ENCODE data around the gene GPC4.

GPC4 gene

GRCh38 chrX:133254666-133255065 lies 160.6 kb downstream of the GPC4 start:
- no peaks in the 10 kb centered on the region for H3K9me3 ChIP-seq (ENCODE audit: insufficient read depth, low read depth, low read length)
- no peak overlapping the region for H3K4me3 ChIP-seq (ENCODE audit: low read length)
- no peaks in the 10 kb centered on the region for H3K27me3 ChIP-seq (ENCODE audit: insufficient read depth, low read length)
- no peaks in the 10 kb centered on the region for H3K36me3 ChIP-seq (ENCODE audit: insufficient read depth, low read depth, low read length)
- no peak overlapping the region for H3K27ac ChIP-seq (ENCODE audit: low read length)
- H3K9ac ChIP-seq (ENCODE audit: low read depth, low read length), result no peak overlapping the region
- peaks cover 4% of the 10 kb centered on the region; the same call in 1 of the 2 replicates for H3K4me1 ChIP-seq (ENCODE audit: insufficient read depth, low read length)

- Histone ChIP-seq H3K27ac (ENCODE audit: low read length) (no peak overlapping the region), H3K4me3 (ENCODE audit: low read length) (no peak overlapping the region), H3K9ac (ENCODE audit: low read depth, low read length) (no peak overlapping the region), H3K27me3 (ENCODE audit: insufficient read depth, low read length) (no peaks in the 10 kb centered on the region), H3K9me3 (ENCODE audit: insufficient read depth, low read depth, low read length) (peaks cover 8% of the 10 kb centered on the region; the same call in 1 of the 2 replicates), H3K36me3 (ENCODE audit: insufficient read depth, low read depth, low read length) (no peaks in the 10 kb centered on the region), H3K4me1 (ENCODE audit: insufficient read depth, low read length) (peaks cover 8% of the 10 kb centered on the region; the same call in 1 of the 2 replicates)
These were observed 164.1 kb downstream of the GPC4 start for GRCh38 chrX:133251204-133251603.

- H3K36me3 ChIP-seq (ENCODE audit: insufficient read depth, low read depth, low read length), result no peaks in the 10 kb centered on the region
- H3K4me1 ChIP-seq (ENCODE audit: insufficient read depth, low read length), result peaks cover 8% of the 10 kb centered on the region; the same call in 1 of the 2 replicates
- H3K9me3 ChIP-seq (ENCODE audit: insufficient read depth, low read depth, low read length), result peaks cover 8% of the 10 kb centered on the region; the same call in 1 of the 2 replicates
- H3K9ac ChIP-seq (ENCODE audit: low read depth, low read length), result no peak overlapping the region; the same call in 1 of the 2 replicates
- H3K27ac ChIP-seq (ENCODE audit: low read length), result no peak overlapping the region
- H3K27me3 ChIP-seq (ENCODE audit: insufficient read depth, low read length), result no peaks in the 10 kb centered on the region
- H3K4me3 ChIP-seq (ENCODE audit: low read length), result no peak overlapping the region
These were observed 164.8 kb downstream of the GPC4 start for GRCh38 chrX:133250184-133251100.
